MCF 10A (cell line): ENCODE data around the gene NIT1. TPM values are rescaled to one million over a fixed set of nuclear protein-coding genes. Genes with fewer than 3 reads are reported as not detected.

Experiments used
- BruUV-seq: library from RNA; stranded (reverse); fragments of 400-500 nt; replicated peaks from 2 replicates; lab custom pipeline; 2021; lab: Mats Ljungman, UMichigan
- CTCF ChIA-PET: fragments of 300-600 bp; sonication (Branson Sonifier 250); formaldehyde crosslinking; extraction: SDS; loops from one replicate; lab custom pipeline; 2021; ENCODE audit warnings: antibody characterized with exemption, inconsistent platforms; lab: Yijun Ruan, JAX
- POLR2A ChIA-PET: fragments of 300-600, 350-650 bp; sonication (Branson Sonifier 250); formaldehyde crosslinking; extraction: SDS; loops from one replicate; lab custom pipeline; 2020; ENCODE audit warnings: antibody characterized with exemption, inconsistent platforms; lab: Yijun Ruan, JAX
- DNase-seq: peaks from one replicate; pipeline ENCODE4 v3.0.0-alpha.2; 2018; ENCODE audit not compliant: unreplicated experiment
- H3K27ac Mint-ChIP-seq: one replicate; pipeline ENCODE4 v1.8.0; 2022; ENCODE audit warnings: mild to moderate bottlenecking, low read depth, mixed read lengths; ENCODE audit not compliant: unreplicated experiment
- H3K27me3 Mint-ChIP-seq: one replicate; pipeline ENCODE4 v1.8.0; 2022; ENCODE audit warnings: mixed read lengths; ENCODE audit not compliant: insufficient read depth, unreplicated experiment
- H3K36me3 Mint-ChIP-seq: one replicate; pipeline ENCODE4 v1.8.0; 2022; ENCODE audit warnings: mild to moderate bottlenecking, moderate library complexity, mixed read lengths; ENCODE audit not compliant: insufficient read depth, unreplicated experiment
- H3K4me1 Mint-ChIP-seq: one replicate; pipeline ENCODE4 v1.8.0; 2022; ENCODE audit warnings: mixed read lengths; ENCODE audit not compliant: insufficient read depth, unreplicated experiment
- H3K4me3 Mint-ChIP-seq: one replicate; pipeline ENCODE4 v1.8.0; 2022; ENCODE audit warnings: mild to moderate bottlenecking, moderate library complexity, mixed read lengths; ENCODE audit not compliant: unreplicated experiment
- H3K9me3 Mint-ChIP-seq: one replicate; pipeline ENCODE4 v1.8.0; 2022; ENCODE audit warnings: mixed read lengths; ENCODE audit not compliant: unreplicated experiment
- CTCF ChIP-seq: fragments of 200-600 bp; IDR thresholded peaks from one replicate; pipeline ENCODE4 v1.8.0; 2022; ENCODE audit warnings: antibody characterized with exemption, mild to moderate bottlenecking; ENCODE audit not compliant: unreplicated experiment
- intact Hi-C: fragments of 100-400 bp; cut with micrococcal nuclease; formaldehyde crosslinking; loops from 2 replicates; pipeline ENCODE4 v1.14.1; 2022
- total RNA-seq: library from RNA; stranded (reverse); gene quantifications from 2 replicates; pipeline ENCODE4 v1.2.3, GENCODE V29; 2022

NIT1 gene
- total RNA-seq, 1 experiment from 2014 or later, result 73.4 TPM

DNA sequence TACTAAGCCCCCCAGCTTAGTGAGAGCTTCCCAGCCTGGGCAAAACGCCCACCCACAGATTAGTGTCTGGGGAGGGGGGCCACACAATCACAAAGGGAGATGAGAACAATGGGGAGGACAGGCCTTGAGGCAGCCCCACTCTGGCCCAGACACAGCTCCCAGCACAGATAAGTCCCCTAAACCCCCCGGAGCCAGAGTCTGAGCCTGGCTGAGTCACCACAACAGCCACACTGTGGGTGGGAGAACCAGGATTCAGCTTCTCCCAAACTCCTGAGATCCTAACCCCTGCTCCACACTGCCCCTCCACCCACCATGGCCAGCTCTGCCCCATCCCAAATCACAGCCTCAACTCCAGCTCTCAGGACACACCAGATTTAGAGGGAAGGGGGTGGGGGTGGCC lies 32.7 kb upstream of the NIT1 start:
- H3K4me3 Mint-ChIP-seq, result no peak overlapping the region
- H3K4me1 Mint-ChIP-seq, result peaks cover 73% of the 10 kb centered on the region
- H3K27ac Mint-ChIP-seq, result peak overlapping the region; percentile 17
- peaks cover 6% of the 10 kb centered on the region for H3K36me3 Mint-ChIP-seq
- TF ChIP-seq CTCF, result no peak
- no peak for DNase-seq
- BruUV-seq, result no TSS peak
- ChIA-PET POLR2A (interaction anchor here (0.5 to 3.4 kb wide), 5 partner anchors 10 to 81 kb away, joined by 3 to 29 read pairs (median 10); partner anchors contain the start of gene F11R), CTCF (interaction anchor here (0.6 to 7.0 kb wide), 9 partner anchors 12 to 1326 kb away, joined by 3 to 80 read pairs (median 4); partner anchors contain the start of gene KLHDC9)
- no peaks in the 10 kb centered on the region for H3K9me3 Mint-ChIP-seq
- intact Hi-C loops, result loop anchor here (10.0 kb wide), 1 partner anchor 740 kb away; the partner anchor contains the start of genes COPA and NCSTN
- H3K27me3 Mint-ChIP-seq, result no peaks in the 10 kb centered on the region

GRCh38 chr1:161086457-161086856 lies 31.4 kb upstream of the NIT1 start:
- H3K36me3 Mint-ChIP-seq, result peaks cover 6% of the 10 kb centered on the region
- ChIA-PET POLR2A (interaction anchor here (0.7 to 2.3 kb wide), 9 partner anchors 9 to 75 kb away, joined by 3 to 10 read pairs (median 4); partner anchors contain the start of genes NIT1, PFDN2 and USF1), CTCF (interaction anchor here (0.5 to 7.0 kb wide), 9 partner anchors 11 to 663 kb away, joined by 3 to 80 read pairs (median 4); partner anchors contain the start of genes ARHGAP30, DUSP12, KLHDC9 and USF1)
- intact Hi-C loops, result loop anchor here (10.0 kb wide), 1 partner anchor 742 kb away; the partner anchor contains the start of genes COPA and NCSTN
- no TSS peak for BruUV-seq
- DNase-seq, result no peak
- no peak for TF ChIP-seq CTCF
- no peak overlapping the region for H3K4me3 Mint-ChIP-seq
- no peaks in the 10 kb centered on the region for H3K27me3 Mint-ChIP-seq
- H3K4me1 Mint-ChIP-seq, result peaks cover 60% of the 10 kb centered on the region
- H3K9me3 Mint-ChIP-seq, result no peaks in the 10 kb centered on the region
- H3K27ac Mint-ChIP-seq, result peak overlapping the region; percentile 17

GRCh38 chr1:161088587-161089110 lies 29.3 kb upstream of the NIT1 start:
- TF ChIP-seq CTCF, result no peak
- Mint-ChIP-seq H3K36me3 (peaks cover 6% of the 10 kb centered on the region), H3K4me3 (no peak overlapping the region), H3K9me3 (no peaks in the 10 kb centered on the region), H3K27me3 (no peaks in the 10 kb centered on the region), H3K4me1 (peaks cover 50% of the 10 kb centered on the region), H3K27ac (no peak overlapping the region)
- ChIA-PET POLR2A (interaction anchor here (1.1 to 1.4 kb wide), 3 partner anchors 9 to 70 kb away, joined by 3 to 5 read pairs (median 3); no protein-coding TSS in a partner anchor), CTCF (interaction anchor here (0.6 to 6.5 kb wide), 8 partner anchors 8 to 64 kb away, joined by 3 to 80 read pairs (median 3); partner anchors contain the start of genes KLHDC9 and USF1)
- intact Hi-C loops, result loop anchor here (10.0 kb wide), 1 partner anchor 744 kb away; the partner anchor contains the start of genes COPA and NCSTN
- peak; percentile 42 for DNase-seq
- BruUV-seq, result no TSS peak
